Hypothalamus (tissue), 51 donors: Measurements from ENCODE around the gene NSUN3.
A peak's percentile ranks its signal among the peaks of the same experiment; 100 is the strongest.
"Not testable (repeated sequence)": the region's sequence is repeated elsewhere in the genome, so short reads cannot be mapped to it uniquely, and the experiment has no call there.

ENCODE experiments used
- DNase-seq, 51 donors: peaks; one replicate each; lab custom pipeline; 2025; lab: John Stamatoyannopoulos, UW

Gene NSUN3

GRCh38 chr3:94062513-94063404 is at the start of gene NSUN3, which contains the start of gene DHFR2:
Gene NSUN3 (plus strand): TSS chr3:94063061. CDS start chr3:94063127, 66 bp downstream.
Gene DHFR2 (minus strand): TSS chr3:94062916. CDS start chr3:94061511, 1,405 bp downstream.
- DNase-seq, result peak; percentile 32 to 91 (median 75)

GRCh38 chr3:94015025-94015424 is 47.8 kb upstream of the NSUN3 start:
- no peak for DNase-seq

- no peak for DNase-seq
These were observed 43.2 kb upstream of the NSUN3 start for GRCh38 chr3:94019659-94020058.

GRCh38 chr3:94020293-94020692 is 42.6 kb upstream of the NSUN3 start:
- DNase-seq, result no peak

GRCh38 chr3:94024385-94024784 is 38.5 kb upstream of the NSUN3 start:
- no peak for DNase-seq

- DNase-seq, result no peak
These were observed 36.2 kb upstream of the NSUN3 start for GRCh38 chr3:94026623-94027022.

GRCh38 chr3:94028093-94028837 is 34.6 kb upstream of the NSUN3 start, which contains the start of gene STX19:
Gene STX19 (minus strand): TSS chr3:94028597. CDS start chr3:94015269, 13,328 bp downstream.
- DNase-seq, result no peak

- no peak for DNase-seq
These were observed 25.9 kb upstream of the NSUN3 start for GRCh38 chr3:94036909-94037507.

GRCh38 chr3:94043285-94043684 is 19.6 kb upstream of the NSUN3 start:
- no peak for DNase-seq

GRCh38 chr3:94044100-94044936 is 18.5 kb upstream of the NSUN3 start:
- DNase-seq, result not testable (repeated sequence)

- DNase-seq, result no peak
These were observed 16.3 kb upstream of the NSUN3 start for GRCh38 chr3:94046533-94046932.

GRCh38 chr3:94049267-94049666 is 13.6 kb upstream of the NSUN3 start:
- DNase-seq, result no peak

- no peak for DNase-seq
These were observed 12.3 kb upstream of the NSUN3 start for GRCh38 chr3:94050546-94050945.

- no peak for DNase-seq
These were observed 1.6 kb upstream of the NSUN3 start for GRCh38 chr3:94061297-94061696.

GRCh38 chr3:94063496-94064119 is 747 bp downstream of the NSUN3 start:
- no peak for DNase-seq

- DNase-seq, result no peak
These were observed 1.5 kb downstream of the NSUN3 start for GRCh38 chr3:94064243-94064860.

- no peak for DNase-seq
These were observed 2.3 kb downstream of the NSUN3 start for GRCh38 chr3:94065122-94065521.

- DNase-seq, result no peak
These were observed 3.1 kb downstream of the NSUN3 start for GRCh38 chr3:94065819-94066480.
